ENCODE results near the gene AAR2.

Gene AAR2

DNA sequence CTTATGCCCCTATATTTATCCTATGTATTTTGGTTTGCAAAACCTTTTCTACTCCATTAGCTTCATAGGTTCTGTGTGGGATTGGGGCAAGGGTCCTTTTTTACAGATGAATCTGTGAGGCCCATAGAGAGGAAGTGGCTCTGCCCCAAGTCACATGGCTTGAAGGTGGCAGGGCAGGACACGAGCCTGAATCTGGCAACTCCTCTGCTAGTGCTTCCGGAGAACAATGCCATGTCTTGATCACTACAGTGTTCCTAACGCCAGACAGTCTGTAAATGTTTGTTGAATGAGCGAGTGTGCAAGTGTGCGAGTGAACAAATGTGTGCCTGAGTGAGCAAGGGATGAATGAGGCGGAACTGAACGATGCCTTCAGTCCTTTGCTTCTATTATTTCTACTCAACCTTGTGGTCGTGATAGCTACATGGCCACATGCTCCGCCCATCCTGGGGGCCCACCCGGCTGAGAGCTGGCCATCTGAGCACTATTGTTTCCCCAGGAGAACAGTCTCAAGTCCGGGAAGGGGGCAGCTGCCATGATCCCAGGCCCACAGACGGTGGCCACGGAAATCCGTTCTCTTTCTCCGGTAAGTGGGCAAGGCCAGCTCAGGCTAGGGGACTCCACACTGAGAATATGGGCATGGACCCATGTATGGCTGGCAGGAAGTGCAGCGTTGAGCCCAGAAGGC is 17.8 kb upstream of the AAR2 start:
- DNase-seq (ENCODE audit: extremely low read depth in 1 of 2, low read depth in 1 of 2): no peak

DNA sequence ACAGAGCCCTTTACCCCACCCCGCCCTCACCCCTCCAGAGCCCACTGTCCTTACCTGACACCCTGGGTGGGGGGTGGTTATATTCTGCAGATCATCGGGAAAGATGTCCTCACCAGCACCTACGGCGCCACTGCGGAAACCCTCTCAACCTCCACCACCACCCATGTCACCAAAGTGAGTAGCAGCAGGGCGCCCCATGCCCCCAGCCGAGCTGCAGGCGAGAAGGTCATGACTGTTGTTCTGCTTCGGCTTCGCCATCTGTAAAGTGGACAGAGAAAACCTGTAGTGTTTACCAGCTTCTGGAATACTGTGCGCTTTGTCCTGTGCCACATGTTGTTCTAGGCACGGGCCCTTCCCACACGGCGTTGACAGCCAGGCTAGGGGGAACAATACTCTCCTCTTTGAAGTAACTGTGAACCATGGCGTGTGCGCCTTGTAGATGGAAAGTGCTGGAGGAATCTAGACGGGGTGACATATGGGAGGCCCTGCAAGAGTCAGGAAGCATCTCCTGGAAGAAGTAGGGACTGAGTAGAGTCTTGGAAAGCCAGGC is 16.5 kb upstream of the AAR2 start:
- no peak for DNase-seq (ENCODE audit: extremely low read depth in 1 of 2, low read depth in 1 of 2)

DNA sequence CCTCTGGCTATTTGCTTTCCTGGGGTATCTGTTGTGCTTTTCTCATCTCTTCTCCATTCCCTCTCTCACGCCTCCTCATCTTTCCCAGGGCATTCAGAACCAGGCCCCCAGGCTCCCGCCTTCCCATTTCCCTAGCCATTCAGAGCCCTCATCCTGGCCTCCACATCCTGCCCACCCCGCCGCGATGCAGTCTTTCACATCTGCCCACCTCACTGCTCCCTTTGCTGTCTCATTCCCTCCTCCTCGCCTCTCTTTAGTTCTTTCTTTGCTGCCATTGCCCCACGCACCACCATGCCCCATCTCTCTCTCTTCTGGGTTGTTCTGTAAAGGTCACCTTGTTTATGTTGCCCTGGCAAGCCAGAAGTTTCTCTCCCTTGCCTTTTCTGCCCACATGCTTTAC is 10.6 kb upstream of the AAR2 start:
- no peak for DNase-seq (ENCODE audit: extremely low read depth in 1 of 2, low read depth in 1 of 2)

DNA sequence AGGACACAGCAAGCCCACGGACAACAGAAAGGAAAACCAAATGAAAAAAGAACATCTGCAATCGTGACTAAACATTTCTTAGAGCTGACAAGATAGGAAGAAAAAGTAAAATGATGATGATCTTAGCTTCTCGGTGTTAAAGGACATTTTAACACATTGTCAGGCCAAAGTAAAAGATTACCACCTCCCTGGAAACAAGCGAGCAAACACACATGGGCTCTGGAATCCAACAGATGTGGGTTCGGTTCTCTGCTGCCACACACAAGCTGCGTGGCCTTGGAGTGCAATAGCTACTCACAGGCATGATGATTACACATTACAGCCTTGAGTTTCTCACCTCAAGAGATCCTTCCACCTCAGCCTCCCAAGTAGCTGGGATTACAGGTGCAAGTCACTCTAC is 7.5 kb upstream of the AAR2 start:
- DNase-seq (ENCODE audit: extremely low read depth in 1 of 2, low read depth in 1 of 2): no peak

DNA sequence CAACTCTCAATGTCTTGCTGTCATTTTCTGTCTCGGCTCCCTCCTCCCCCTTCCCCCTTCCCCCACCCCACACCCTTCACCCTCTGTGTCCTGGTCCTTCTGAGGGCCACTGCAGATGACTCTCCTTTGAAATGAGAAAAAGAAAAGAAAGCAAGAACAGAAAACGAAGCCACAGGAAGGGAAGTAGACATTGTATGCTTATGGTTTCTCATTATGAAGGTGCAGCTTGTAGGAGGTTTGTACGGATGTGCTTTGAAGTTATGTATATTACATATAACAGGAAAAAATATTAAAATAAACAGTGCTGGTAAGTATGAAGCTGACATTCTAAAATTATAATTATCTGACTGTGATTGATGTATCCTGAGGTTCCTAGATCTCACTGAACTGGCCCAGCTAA is 6.3 kb upstream of the AAR2 start:
- no peak for DNase-seq (ENCODE audit: extremely low read depth in 1 of 2, low read depth in 1 of 2)

DNA sequence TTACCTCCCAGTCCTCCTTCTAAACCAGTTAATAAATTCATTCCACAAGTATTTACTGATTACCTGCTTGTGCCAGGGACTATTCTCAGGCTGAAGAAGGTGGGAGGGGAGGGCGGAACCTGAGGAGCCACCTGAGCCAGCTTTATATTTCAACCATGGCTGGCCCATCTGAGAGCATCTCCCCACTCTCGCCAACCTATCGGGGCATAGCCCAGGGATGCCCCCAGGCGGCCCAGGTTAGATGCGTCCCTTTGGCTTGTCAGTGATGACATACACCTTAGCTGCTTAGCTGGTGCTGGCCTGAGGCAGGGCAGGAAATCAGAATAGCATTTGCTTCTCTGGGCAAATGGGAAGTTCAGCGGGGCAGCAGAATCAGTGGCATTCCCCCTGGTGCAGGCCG is 4.9 kb upstream of the AAR2 start:
- no peak for DNase-seq (ENCODE audit: extremely low read depth in 1 of 2, low read depth in 1 of 2)

DNA sequence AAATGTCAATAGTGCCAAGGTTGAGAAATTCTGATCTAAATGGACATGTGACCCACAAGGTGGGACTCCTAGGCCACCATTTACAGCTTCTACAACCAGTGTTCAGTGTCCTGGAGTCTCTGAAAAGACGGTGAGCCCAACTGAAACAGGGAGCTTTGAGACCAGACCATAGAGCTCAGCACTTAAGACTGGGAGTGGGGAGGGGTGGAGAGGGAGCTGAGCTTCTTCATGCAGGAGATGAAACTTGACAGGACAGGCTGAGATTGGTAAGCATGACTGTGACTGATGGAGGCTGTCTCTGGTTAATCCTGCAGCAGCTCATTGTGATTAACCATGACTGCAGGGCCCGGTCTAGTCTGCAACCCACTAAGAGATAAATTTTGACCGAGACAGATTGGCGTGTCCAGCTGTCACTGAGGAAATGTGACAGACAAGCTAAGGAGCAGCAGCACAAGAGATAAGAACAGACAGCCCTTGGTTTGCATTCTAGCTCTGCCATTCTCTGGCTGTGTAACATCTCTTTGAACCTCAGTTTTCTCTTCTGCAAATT is 1.4 kb upstream of the AAR2 start:
- no peak for DNase-seq (ENCODE audit: extremely low read depth in 1 of 2, low read depth in 1 of 2)

DNA sequence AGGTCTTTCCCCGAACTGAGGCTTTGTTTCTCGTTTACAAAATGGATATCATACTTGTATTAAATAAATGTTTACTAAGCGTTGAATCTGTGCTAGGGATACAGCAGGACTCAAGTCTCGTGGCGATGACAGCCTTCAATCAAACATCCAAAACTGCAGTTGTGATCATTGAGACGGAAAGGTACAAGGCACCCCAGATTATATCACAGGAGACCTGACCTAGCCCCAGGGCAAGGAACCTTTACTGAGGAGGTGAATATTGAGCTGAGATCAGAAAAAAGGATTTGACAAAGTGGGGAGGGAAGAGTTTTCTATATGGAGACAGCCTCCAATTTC is 476 bp downstream of the AAR2 start:
- DNase-seq (ENCODE audit: extremely low read depth in 1 of 2, low read depth in 1 of 2): no peak

DNA sequence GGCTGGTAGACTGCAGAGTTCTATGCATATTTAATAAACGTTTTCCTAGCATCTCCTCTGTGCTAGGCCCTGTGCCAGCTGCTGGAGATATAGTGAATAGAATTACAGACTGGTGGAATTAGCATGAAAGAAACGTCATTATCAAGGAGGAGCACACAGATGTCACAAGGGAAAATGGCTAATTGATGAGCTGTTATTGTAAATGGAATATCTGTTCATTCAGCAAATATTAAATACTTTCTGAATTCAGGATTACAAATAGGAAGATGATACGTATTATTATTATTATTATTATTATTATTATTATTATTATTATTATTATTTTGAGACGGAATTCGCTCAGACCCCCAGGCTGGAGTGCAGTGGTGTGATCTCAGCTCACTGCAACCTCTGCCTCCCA is 1.2 kb downstream of the AAR2 start:
- no peak for DNase-seq (ENCODE audit: extremely low read depth in 1 of 2, low read depth in 1 of 2)

DNA sequence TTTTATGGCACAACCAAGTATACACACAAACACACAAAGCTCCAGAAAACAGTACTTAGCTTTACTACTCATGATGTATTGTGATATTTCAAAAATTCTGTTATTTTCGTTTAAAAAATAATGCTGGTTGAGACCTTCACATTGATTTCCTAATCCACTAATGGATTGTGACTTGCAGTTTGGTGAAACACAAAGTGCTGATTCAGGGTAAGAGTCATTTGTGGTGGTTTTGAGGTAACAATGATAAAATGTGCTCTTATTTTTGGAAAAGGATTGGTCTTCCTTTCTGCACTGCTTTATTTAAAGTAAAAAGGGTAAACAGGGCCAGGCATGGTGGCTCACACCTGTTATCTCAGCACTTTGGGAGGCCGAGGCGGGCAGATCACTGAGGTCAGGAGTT is 1.9 kb downstream of the AAR2 start:
- DNase-seq (ENCODE audit: extremely low read depth in 1 of 2, low read depth in 1 of 2): no peak

DNA sequence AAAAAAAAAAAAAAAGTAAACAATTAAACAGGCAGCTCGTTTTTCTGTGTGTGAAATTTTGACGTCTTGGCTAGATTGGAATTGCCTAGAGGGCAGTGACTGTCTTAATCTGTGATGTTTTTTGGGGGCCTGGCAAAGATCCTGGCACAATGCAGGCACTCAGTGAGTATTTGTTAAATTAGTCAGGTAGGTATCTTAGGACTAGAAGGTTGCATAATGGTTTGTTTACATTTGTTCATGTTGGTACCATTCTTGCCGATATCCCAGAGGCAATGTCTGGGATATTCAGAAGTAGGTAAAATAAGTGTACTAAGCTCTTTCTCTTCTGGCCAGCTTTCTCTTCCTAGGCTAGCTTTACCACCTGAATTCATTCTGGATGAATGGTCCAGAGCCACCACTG is 2.5 kb downstream of the AAR2 start:
- DNase-seq (ENCODE audit: extremely low read depth in 1 of 2, low read depth in 1 of 2): no peak

DNA sequence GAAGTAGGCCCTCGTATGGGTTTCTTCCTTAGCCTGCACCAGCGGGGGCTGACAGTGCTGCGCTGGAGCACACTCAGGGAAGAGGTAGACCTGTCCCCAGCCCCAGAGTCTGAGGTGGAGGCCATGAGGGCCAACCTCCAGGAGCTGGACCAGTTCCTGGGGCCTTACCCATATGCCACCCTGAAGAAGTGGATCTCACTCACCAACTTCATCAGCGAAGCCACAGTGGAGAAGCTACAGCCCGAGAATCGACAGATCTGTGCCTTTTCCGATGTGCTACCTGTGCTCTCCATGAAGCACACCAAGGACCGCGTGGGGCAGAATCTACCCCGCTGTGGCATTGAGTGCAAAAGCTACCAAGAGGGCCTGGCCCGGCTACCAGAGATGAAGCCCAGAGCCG is 3.8 kb downstream of the AAR2 start:
- DNase-seq (ENCODE audit: extremely low read depth in 1 of 2, low read depth in 1 of 2): no peak

DNA sequence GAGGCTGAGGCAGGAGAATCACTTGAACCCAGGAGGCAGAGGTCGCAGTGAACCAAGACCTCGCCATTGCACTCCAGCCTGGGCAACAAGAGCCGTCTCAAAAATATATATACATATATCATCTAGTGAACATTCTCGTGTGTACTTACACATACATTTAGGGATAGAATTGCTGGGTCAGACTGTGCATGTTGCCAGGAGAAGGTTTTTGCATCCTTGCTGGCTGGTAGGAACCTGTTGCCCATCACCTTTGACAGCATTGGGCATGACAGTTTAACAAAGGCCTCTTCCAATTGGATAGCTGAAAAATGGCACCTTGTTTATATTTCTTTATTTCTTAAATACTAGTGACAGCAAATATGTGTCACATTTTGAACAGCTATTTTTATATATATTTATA is 5.4 kb downstream of the AAR2 start:
- DNase-seq (ENCODE audit: extremely low read depth in 1 of 2, low read depth in 1 of 2): no peak

DNA sequence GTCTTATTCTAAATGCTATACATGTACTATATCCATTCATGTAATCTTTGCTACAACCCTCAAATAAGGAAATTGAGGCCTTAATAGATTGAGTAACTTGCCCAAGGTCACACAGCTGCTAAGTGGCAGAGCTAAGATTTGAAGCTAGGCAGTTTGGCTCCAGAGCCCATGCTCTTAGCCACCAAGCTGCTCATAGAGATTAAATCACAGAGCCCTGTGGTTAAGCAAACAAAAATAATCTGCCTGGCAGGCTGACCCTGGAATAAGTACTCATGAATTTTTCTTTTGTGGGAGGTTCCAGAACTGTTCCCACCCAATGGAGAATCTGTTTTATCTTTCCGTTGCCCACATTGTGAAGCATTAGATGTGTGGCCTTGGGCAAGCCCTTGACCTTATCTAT is 7.4 kb downstream of the AAR2 start:
- DNase-seq (ENCODE audit: extremely low read depth in 1 of 2, low read depth in 1 of 2): no peak

DNA sequence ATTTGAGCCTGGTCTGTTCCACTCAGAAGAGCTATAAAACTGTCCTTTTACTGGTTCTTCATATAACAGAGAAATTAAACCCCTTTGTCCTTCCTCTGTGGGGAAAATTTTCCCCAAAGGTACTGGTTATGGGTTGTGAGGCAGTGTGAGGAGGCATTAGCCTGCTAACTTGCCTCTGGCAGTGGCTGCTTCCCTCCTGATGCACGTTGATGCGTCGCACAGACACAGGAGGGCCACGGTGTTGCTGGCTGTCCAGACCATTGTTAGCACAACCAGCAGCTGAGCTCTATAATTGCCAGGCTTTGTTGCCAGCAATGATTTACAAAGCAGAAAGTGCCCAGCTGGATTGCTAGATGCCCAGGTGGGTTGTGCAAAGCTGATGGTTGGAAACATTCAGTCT is 10.1 kb downstream of the AAR2 start:
- DNase-seq (ENCODE audit: extremely low read depth in 1 of 2, low read depth in 1 of 2): no peak

DNA sequence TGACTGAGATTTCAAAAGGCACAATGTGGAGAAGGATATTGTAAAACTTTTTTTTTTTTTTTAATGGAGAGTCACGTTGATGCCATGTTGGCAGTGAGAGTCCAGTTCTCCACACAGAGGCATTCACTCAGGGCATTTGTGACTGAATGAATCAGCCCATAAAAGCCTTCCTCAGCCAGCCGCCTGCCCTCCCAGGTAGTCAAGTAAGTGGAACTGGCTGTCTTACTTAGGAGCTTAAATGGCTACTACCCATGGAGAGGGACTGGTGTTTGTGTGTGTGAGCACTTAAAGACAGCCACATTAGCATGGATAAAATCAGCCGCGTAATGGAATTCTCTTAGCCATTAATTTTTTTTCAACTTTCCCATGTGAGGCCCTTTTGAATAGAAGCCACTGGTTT is 12.6 kb downstream of the AAR2 start:
- DNase-seq (ENCODE audit: extremely low read depth in 1 of 2, low read depth in 1 of 2): no peak

DNA sequence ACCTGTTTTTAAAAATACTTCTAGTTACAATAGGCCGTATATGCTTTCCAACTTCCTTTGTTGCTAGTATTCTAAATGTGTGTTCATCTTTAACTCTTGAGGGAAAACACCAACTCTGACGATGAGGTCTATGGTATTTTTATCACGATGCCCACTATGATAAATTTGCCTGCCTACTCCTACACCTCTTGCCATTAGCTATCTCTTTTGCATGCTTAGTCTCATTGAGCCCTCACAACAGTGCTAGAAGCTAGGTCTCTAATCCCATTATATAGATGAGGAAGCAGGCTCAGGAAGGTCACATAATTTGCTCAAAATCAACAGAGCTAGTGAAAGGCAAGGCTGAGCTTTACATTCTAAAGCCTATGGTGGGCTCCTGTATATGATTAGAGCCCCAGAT is 13.2 kb downstream of the AAR2 start:
- no peak for DNase-seq (ENCODE audit: extremely low read depth in 1 of 2, low read depth in 1 of 2)

DNA sequence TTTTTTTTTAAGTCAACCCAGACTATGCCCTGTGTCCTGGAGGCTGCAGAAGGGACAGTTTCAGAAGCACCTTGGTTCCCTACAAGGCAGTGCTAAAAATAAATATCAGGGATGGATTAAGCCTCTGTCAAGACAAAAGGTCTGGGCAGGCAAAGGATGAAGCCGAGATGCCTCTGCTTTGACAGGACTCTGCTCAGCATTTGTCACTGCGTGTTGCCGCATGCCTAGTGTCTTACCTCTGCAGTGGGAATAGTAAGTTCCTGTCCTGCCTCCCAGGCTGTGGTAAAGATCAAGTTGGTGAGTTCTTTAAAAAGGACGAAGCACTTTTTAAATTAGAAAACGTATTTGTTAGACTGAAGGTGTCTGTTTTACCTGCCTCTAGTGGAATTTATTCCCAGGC is 15.1 kb downstream of the AAR2 start:
- DNase-seq (ENCODE audit: extremely low read depth in 1 of 2, low read depth in 1 of 2): no peak

DNA sequence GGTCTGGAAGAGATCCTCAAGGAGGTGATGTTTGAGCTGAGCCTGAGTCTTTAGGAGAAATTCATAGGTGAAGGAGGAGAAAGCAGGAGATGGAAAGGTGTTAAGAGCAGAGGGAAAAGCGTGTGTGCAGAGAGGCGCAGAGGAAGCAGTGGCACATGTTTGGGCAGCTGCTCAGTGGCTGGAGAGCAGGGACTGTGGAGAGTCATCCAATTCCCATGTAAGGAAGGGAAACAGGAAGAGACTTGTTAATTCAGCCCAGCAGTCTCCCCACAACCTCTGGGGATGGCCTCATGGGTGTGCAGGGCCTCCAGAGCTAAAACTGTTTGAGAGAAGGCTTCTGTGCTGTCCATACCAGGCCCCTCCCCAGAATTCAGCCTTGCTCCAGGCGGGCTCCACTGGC is 16.2 kb downstream of the AAR2 start:
- no peak for DNase-seq (ENCODE audit: extremely low read depth in 1 of 2, low read depth in 1 of 2)

DNA sequence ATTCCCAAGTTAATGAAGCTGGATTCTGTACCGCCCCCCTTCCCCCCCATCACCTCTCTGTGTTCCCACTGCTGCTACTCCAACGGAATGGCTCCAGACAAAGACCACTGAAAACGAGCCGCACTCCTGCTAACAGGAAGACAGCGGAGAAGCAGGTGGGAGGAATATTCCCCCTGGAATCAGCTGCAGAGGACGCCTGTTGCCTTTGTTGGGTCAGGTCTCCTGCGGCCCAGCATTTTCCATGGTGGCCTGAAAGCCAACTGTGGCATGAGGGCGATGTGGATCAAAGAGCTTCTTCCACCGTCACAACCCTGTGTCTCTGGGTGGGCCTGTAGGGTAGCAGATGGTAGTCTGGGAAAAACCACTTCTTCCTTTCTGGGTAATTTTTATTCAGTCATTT is 16.8 kb downstream of the AAR2 start:
- no peak for DNase-seq (ENCODE audit: extremely low read depth in 1 of 2, low read depth in 1 of 2)

DNA sequence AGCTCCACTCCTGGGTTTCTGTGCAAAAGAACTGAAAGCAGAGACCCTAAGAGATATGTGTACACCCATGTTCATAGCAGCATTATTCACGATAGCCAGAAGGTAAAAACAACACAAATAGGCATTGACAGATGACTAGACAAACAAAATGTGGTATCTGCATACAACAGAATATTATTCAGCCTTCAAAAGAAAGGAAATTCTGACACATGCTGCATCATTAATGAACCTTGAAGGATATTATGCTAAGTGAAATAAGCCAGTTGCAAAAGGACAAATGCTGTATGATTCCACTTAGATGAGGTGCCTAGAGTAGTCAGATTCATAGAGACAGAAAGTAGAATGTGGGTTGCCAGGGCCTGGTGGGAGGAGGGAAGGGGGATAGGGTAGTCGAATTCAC is 17.8 kb downstream of the AAR2 start:
- DNase-seq (ENCODE audit: extremely low read depth in 1 of 2, low read depth in 1 of 2): no peak

DNA sequence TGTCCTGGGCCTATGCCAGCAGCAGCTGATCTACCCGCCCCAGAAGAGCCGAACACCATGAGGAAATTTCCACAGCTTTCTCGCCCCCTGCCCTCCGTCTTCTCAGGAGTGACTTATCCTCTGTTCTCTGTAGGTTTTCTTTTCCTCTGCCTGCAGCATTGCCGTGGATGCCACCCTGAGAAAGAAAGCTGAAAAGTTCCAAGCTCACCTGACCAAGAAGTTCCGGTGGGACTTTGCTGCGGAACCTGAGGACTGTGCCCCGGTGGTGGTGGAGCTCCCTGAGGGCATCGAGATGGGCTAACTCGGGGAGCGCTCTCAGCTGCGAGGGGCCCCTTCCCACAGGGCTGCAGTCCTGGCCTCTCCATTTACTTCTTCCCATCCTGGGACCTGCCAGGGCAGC is 19.2 kb downstream of the AAR2 start:
- no peak for DNase-seq (ENCODE audit: extremely low read depth in 1 of 2, low read depth in 1 of 2)
